CD1c-positive myeloid dendritic cell (primary cell): ENCODE results near the gene RASSF8.

Experiments used
- DNase-seq: peaks from one replicate; pipeline ENCODE4 v3.0.0-alpha.2; 2016; ENCODE audit errors: extremely low spot score

The RASSF8 gene

DNA sequence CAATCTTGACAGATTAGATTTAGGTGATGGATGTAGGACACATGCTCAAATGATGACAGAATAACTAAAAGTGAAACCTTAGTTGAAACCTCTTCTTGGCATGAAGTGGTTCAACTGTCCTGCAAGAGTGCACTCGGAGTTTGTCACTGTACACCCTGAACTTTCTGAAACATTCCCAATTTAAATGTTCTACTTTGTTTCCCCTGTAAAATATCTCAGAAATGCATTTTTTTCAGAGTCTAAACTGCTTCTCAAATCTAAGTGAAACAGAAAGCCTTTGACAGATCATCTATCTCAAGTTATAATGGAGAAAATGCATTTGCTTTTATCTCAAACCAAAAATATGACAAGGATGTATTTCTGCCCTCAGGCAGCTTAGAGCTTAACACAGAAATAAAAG is 100.3 kb downstream of the RASSF8 start:
- no peak for DNase-seq

DNA sequence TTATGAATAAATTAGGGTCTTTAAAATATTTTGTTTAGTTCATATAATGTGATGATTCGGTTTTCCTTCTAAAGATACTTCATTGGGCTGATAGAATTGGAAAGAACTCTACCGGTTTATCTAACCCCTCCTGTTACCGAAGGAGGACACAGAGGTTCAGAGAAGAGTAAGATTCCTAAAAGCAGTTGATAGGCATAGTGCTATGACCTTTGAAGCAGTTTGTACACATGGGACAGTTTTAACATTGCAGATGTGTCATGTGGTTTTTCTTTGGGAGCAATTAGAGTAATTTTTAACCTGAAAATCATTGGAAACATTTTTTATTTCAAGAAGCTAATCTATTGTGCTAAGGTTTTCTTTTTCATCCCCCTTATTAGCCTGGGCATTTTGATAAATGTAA is 103.5 kb downstream of the RASSF8 start:
- no peak for DNase-seq

DNA sequence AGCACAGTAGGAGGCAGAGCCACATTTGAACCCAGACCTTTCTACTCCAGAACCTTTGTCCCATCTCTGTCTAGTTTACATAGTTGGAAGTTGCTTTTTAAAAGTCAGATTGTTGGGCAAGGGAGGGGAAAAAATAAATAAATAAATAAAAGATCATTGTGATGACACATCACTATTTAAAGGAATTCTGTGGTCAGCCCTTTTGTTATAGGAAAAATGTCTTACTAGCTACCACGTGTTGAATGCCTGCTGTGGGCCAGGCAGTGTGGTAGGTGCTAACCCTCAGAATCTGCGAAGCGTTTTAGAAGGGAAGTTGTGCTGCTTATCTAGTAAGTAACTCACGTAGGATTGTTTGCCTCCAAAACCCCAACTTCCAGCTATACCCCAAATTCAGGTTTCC is 104.1 kb downstream of the RASSF8 start:
- no peak for DNase-seq

DNA sequence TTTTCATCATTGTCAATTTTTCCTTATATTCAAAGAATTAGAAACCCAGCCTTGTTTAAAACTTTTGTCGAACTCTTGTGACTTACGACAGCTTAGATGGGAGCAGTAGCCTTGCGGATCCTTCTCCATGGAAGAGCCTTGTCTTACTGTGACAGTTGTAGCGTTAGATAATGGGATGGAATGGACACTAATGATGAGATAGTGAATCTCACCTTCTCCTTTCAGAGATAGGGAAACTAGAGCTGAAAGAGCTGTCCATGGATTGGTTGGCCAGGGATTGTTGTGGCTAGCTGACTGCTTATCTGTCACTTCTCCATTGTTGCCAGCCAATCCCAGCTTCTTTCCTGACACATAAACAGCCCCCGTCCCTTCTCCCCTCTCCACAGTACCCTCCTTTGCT is 107.0 kb downstream of the RASSF8 start:
- DNase-seq: no peak

DNA sequence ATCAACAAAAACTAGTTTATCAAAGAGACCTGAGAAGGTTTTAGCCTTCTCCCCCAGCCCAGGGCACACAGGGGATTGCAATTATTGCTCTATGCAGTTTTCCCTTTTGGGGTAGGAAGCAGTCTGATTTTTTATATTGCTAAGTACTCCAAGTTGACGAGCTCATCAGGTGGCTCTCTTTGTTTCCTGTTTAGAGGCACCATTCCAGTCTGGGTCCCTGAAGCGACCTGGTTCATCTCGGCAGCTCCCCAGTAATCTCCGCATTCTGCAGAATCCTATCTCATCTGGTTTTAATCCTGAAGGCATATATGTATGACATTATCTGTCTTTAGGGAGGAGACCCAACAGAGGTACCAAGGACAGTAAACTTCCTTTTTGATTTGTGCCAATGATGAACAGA is 110.0 kb downstream of the RASSF8 start:
- no peak for DNase-seq

DNA sequence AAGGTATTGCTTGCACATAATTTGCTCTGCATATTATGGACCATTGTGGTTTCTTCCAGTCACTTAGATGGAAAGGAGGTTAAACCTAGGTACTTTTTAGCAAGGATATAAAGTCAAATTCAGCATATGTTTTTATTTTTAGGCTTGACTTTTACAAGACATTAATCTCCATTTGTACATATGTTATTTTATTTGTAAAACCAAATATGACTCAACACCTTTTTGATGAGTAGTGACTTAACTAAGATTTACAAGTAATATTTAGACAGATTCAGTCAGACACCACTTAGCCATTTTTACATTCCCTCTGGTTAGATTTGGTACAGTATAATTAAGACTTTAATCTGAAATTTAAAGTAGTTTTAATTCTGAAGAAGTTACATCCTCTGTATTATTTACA is 111.3 kb downstream of the RASSF8 start:
- DNase-seq: no peak

DNA sequence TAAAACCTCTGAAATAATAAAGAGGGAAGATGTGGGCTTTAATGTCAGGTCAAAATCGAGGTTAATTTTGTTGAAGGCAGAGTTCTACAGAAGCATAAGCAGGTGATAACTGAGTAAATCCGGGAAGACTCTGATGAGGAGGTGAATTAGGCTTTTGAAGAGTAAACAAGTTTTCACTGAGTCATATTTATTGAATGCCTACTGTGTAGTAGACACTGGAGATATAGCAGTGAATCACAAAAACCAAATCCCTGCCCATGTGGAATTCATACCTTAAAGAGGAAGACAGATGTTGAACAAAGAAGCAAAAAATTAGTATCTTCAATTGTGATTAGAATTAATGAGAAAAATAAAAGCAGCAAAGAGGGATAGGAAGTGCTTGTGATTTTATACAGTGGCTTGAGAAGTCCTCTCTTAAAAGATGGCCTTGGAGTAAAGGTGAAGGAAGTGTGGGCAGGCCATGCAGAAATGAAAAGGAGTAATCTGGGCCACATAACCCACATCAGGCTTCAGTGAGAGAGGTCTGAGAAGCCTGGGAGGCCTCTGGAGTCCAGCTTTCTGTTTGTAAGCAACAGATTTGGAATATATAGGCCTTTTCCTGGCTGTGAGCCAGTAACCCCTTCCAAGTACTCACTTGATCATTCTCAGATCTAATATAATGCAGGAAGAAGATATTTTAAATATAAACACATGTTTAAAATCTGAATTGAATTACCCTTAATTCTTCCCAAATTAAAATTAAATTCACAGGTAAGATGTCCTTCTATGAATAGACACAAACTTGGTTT is 119.6 kb downstream of the RASSF8 start:
- no peak for DNase-seq

DNA sequence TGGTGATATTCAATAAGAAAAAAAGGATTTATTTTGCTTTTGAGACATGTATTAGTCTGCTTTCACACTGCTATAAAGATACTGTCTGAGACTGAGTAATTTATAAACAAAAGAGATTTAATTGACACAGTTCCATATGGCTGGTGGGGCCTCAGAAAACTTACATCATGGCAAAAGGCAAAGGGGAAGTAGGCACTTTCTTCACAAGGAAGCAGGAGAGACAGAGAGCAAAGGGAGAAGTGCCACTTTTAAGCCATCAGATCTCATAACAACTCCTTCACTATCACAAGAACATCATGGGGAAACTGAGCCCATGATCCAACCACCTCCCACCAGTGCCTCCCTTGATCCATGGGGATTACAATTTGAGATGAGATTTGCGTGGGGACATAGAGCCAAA is 122.4 kb downstream of the RASSF8 start:
- peak; percentile 53 for DNase-seq

DNA sequence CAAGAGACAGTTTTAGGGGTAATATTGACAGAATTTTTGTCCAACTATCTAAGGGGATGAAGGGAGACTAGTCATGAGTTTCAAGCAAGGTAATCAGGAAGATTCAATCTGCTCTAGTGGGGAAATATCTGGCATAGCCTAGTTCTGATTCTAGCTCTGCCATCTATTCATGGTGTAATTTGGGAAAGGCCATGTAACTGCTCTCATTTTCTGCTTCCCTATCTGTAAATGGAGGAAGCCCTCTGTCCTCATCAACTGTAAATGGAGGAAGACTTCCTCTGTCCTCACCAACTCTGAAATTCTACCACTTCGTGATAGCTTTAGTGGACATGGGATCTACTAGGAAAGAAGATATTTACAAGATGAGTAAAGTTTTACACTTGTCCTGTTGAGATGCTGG is 128.5 kb downstream of the RASSF8 start:
- no peak for DNase-seq

DNA sequence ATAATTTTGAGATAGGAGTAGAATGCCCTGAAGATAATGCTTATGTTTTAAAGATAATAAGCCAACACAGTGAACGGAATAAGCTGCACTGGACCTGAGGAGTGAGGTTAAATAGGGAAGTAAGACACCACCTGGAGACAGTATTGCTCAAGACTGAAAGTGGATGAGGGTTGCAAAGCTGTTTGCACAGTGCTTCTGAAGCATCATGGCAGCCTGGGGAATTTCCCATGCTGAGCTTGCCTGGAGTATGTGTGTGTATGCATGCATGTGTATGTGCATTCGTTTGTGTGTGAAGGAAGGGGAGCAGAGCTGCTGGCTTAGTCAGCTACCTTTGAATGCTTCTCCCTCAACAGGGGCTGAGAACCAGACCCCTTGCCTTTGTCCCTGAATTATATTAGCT is 130.5 kb downstream of the RASSF8 start:
- no peak for DNase-seq

DNA sequence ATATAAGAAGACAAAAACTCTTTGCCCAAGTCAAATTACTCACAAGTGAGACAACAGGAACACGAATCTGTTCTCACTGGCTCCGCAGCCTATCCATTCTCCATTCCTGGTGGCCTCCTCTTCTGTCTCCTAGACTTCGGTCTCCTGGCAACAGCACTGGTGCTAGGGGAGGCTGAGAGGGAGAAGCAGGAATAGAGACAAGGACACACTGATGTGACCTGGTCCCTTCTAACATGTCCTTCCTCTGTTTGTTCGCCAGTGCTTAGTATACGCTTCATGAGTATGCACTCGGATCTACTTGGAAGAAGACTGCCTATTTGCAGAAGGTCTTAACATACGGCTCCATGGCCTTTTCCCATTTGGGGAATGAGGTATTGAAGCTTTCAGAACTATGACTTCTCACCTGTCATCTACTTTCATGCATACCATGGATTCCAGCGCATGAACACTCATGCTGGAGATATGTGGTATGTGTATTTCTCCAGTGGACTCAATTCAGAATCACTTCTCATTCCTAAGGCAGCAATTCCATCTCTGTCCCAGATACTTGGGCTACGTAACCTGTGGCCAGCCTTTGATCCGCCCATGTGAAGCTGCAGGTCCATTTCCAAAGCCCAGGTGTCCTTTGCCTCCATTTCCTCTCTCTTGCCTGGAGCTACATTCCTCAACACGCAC is 132.5 kb downstream of the RASSF8 start:
- no peak for DNase-seq

DNA sequence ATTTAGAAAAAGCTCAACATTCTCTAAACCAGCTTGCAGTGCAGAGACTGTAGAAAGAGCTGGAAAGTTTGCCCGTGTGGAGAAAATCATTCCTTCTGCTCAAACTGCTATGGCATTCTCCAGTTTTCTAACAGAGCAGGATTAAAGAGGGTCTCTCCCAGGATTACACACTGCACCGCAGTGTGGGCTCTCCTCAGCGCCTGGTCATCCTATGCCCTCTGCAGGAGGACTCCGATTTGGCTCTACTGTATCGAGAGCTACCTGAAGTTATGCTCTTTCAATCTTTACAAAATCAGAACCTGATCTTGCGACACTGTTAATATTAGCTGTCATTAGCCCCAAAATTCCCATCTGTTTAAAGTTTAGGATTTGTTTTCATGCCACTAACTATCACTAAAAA is 133.3 kb downstream of the RASSF8 start:
- no peak for DNase-seq

DNA sequence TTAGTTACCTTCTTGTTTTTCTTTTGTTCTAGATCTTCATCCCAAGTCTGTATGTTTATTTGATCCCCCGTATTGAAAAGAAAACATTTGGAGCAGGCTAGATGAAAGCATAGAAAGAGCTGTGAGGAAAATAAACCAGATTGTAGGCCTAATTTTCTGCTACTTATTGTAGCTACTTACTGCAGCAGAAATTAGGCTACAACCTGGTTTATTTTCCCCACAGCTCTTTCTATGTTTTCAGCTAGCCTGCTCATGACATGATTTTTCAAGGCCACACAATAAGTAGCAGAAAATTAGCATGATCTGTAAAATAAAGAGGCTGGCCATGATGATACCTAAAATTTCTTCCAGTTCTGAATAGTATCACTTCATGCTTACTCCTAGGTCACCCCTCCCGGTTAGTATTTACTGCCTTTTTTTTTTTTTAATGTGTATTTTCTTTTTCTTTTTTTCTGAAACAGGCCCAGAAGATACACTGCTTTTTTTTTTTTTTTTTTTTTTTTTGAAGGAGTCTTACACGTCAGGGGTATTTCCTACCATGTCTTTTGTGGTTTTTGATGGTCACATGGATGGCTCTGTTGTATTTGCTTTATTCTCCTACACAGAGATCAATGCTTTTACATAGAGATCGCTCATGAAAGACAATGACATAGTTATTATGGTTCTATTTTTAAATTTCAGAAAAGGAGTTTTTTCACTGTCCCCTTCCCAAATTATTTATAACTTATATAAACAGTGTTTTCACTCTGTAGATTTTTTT is 134.0 kb downstream of the RASSF8 start:
- DNase-seq: no peak

DNA sequence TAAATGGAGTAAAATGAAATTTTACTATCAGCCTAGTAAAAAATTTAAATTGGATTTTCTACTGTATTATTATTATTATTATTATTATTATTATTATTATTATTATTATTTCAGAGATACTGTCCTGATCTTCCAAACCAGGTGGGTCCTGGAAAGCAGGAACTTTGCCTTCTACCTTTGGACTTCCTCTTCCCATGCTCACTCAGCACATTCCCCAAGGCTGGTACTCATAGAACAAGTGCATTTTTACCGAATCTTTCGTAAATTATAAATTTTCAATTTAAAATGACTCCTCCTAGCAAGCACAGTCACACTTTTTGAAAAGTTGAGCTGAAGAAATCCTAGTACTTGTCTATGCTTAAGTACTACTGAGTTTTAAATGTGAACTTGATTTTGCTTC is 136.7 kb downstream of the RASSF8 start:
- DNase-seq: no peak

DNA sequence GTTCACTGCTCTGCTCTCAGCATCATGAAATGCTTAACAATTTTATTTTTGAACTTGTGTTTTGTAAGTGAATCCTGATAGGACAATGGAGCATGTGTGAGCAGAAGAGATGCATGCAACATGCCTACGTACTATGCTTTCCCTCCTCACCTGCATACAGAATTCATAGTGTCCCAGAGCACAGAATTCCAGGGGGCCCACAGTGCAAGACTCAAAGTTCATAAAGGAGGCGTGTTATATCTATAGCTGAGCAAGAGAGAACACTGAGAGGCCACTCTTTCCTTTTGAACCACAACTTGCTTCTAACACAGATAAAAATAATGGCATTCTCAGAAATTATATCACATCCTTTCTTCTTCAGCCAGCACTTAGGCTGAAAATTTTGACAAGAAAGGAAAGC is 137.6 kb downstream of the RASSF8 start:
- no peak for DNase-seq

DNA sequence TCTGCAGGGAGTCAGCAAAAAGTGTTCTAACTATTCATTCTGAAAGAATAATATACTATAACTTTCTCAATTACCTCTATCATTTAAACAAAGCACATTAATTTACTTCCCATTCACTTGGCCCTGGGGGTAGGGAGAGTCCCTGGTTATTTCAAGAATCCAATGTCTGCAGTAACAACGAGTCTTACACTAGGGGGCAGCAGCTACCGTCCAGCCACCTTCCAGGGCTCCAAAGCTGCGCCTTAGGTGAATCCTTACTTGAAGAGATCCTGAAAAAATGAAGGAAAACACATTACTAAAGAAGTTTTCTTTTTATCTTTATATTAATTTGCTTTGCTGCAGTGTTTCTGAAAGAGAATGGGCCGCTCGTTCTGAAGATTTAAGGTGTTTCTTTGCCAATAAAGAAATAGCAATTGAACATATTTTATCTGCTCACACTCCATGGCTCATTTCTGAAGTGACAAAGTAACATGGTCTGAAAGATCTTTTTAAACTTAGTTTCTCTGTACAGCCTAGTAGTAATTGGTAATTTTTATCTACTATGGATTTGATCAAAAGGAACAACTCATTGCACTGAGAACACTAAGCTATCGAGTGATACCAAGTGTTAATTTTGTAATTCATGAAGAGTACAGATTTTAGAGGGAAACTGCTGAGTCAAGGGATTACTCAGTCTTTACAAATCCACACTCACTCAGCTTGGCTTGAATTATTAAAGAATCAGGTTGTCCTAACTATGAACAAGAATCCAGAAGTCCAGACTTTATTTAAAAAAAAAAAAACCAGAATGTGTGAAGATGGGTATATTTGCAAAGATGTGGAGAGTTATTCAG is 138.8 kb downstream of the RASSF8 start:
- DNase-seq: peak; percentile 79

DNA sequence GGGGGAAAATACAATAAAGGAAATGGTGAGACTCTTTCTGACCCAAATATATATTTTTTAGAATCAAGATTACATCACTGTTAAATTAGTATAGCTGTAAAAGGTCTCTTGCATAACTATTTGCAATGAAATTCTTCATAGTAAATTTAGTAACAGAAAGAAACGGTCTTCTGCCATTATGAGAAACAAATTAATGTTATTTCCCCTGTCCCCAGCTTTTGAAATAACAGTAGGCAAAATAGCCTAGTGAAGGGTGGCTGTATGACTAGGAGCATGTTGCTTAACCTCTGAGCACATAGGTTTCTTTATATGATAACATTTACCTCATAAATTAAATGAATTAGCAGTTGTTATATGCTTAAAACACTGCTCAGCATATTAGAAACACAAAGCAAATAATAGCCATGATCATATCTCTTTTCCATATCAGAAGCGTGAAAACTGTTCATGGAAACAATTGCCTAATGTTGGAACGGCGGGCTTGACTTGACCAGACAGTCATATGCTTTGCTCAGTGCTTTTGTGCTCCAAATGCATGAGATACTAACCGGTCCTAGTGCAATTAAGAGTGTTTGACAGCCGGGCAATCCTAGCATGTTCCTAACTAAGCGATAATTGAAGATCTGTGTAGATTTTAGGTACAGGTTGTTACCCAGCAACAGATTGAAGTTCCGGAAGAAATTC is 142.3 kb downstream of the RASSF8 start:
- DNase-seq: no peak

DNA sequence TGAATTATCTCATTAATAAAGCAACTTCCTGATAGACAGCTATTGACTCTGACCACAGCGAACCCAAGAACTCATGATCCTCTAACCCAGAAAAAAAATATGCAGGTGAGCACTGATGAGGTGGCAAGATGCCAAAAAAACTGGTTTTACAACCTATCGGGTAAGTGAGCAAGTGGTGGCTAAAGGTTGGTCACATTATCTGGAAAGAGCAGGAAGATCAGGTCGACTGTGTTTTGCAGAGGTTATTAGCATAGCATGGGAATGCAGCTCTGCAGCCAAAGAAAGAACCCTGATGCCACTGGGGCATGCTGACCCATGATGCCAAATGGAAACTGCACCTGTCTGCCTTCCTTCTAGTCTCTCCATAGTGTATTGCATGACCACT is 142.9 kb downstream of the RASSF8 start:
- no peak for DNase-seq

DNA sequence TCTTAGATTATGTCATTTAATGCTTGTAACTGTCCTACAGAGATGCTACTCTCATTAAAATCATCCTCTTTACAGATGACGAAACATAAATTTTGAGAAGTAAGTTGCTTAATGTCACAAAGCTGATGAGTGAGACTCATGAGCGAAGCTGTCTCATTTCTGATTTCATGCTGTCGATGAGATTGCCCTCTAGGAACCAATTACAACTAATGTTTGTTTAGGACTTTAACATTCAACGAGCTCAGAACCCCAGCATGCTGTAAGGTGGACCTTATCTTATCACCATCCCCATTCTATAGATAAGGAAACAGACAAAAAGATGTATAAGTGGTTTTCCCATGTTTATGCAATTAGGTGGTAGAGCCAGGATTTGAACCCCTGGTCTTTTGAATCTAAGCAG is 143.3 kb downstream of the RASSF8 start:
- no peak for DNase-seq

DNA sequence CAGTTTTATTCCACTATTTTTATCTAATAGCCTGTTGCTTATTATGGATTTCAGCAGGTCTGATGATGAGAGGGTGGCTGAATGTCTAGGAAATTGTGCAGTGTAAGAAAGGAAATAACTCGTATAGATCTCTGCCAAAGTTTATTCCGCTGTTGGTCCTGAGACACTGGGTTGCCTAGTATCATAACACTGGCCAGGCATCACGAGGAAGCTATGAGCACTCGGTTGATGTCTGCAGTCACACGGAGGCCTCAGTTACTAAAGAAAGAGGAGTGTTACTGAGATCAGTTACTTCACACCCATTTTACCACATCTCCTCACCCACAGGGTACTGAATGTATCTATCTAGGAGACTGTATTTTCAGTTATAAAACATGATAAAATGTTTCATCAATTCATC is 144.5 kb downstream of the RASSF8 start:
- DNase-seq: no peak

DNA sequence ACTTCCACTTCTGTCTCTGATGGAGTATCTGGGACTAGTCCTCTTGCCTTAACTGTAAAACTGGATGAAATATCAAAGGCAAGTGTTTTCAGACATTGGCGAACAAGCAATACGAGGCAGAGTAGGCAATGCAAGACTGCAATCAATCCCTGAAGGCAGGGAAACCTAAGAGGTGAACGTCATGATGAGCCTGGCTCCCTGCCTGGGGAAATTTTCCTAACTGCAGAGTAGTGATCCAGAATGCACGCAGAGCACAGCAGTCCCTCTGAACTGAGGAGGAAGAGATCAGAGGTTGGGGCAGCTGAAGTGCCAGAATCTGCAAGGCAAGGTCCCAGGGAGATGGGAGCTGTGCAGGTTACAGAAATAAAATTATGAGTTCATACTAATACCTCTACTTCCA is 147.9 kb downstream of the RASSF8 start:
- no peak for DNase-seq
